Suppressor macrophage treated with lipopolysaccharide for 1 hour (primary cell): Measurements from ENCODE around the gene BEST1.
"Not testable (repeated sequence)": the region's sequence is repeated elsewhere in the genome, so short reads cannot be mapped to it uniquely, and the experiment has no call there.

Experiments
- DNase-seq, 3 donors: peaks; one replicate each; pipeline ENCODE4 v3.0.0-alpha.2; 2020 to 2022

Gene BEST1

DNA sequence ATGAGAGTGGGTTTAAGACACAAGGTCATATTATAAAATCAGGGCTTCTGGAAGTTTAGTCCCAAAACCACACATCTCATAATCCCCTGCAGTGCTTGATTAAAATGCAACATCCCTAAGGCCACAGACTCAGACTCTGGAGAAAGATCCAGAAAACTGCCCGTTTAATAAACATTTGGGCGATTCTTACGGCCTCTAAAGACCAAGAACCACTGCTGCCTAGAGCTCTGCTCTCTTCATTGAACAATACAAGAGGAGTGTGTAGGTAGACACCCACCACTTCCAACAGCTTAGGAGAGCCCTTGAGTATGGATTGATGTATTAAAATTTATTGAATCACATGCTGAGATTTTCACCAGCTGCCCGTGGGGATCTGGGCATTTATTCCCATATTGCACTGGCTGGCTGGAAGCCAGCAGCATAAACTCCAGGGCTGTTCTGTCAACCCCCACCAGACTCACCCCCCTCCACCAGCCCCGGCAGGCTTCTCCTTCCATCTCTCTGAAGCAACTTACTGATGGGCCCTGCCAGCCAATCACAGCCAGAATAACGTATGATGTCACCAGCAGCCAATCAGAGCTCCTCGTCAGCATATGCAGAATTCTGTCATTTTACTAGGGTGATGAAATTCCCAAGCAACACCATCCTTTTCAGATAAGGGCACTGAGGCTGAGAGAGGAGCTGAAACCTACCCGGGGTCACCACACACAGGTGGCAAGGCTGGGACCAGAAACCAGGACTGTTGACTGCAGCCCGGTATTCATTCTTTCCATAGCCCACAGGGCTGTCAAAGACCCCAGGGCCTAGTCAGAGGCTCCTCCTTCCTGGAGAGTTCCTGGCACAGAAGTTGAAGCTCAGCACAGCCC is 749 bp upstream of the BEST1 start:
- peak; percentile 81 to 84 (median 82) for DNase-seq

DNA sequence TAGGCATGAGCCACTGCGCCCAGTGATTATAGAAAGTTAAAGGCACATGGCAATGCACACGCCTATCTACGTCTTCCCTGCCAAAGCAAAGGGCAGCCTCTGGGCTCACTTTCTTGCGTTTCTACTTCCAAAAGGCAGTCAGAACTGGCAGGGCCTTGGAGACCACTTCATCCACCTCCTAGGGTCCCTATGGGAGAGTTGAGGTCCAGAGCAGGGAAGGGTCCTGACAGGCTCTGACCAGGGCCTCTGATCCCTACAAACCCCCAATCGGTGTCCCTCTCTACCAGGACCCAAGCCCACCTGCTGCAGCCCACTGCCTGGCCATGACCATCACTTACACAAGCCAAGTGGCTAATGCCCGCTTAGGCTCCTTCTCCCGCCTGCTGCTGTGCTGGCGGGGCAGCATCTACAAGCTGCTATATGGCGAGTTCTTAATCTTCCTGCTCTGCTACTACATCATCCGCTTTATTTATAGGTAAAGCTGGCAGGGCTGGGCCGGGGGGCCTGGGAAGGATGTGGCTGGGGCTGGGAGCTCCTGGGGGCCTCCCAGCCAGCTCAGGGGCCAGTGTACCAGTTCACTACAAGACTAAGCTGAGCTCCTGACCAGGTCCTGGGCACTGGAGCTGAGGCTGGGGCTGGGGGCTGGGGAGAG is 1.5 kb downstream of the BEST1 start:
- no peak for DNase-seq

DNA sequence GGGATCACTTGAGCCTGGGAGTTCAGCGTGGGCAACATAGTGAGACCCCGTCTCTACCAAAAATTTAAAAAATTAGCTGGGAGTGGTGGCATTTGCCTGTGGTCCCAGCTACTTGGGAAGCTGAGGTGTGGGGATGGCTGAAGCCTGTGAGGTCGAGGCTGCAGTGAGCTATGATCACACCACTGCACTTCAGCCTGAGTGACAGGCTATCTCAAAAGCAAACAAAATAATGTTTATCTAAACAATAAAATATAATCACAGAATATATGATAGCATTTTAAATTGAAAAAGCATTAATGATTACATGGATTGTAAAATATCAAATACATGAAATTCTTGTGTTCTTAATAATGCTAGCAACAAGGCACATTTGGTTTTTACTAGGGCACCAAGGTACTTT is 2.7 kb downstream of the BEST1 start:
- DNase-seq = no peak

DNA sequence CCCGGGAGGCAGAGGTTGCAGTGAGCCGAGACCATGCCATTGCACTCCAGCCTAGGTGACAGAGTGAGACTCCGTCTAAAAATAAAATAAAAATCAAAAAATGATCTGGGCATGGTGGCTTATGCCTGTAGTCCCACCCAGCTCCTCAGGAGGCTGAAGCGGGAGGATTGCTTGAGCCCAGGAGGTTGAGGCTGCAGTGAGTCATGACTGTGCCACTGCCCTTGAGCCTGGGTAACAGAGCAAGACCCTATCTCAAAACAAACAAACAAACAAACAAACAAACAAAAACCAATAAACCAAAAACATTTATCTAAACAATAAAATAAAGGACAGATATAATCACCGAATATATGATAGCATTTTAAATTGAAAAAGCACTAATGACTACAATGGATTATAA is 3.5 kb downstream of the BEST1 start:
- DNase-seq = not testable (repeated sequence)

DNA sequence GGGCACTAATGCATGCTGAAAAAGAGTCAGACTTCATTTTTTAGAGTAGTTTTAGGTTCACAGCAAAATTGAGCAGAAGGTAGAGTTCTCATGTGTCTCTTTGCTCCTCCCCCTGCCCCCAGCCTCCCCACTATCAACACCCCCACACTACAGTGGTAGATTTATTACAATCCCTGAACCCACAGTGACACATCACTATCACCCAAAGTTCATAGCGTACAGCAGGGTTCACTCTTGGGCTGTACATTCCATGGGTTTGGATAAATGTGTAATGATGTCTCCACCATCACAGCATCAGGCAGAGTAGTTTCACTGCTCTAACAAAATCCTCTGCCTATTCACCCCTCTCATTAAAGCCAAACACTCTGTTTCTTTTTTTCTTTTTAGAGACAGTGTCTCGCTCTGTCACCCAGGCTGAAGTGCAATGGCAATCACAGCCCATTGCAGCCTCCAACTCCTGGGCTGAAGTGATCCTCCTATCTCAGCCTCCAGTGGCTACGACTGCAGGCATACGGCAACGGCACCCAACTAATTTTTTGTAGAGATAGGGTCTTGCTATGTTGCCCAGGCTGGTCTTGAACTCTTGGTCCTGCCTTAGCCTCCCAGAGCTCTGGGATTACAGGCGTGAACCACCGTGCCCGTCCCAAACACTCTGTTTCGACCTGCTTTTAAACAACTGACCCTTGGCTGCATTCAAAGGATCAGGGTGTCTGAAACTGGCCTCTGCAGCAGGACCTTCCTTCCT is 4.1 kb downstream of the BEST1 start:
- peak; percentile 44 to 71 (median 56) for DNase-seq

DNA sequence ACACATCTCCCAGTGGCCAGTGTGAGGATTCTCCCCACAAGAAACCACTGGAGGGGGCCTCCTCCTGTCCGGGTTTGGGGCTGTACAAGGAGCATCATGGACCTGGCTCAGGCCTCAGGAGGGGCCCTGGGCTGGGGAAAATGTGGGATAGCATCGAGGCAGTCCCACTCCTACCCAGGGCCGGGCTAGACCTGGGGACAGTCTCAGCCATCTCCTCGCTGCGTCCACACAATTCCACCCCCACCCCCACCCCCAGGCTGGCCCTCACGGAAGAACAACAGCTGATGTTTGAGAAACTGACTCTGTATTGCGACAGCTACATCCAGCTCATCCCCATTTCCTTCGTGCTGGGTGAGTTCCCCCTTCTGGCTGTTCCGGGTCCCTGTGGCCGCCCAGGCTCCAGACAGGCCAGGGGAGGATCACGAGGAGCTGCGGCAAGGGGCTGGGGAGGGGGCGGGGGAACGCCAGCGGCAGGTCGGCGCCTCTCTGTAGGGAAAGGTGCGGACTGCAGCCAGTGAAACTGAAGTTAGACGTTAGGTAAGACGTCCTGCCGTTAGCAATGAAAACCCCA is 4.8 kb downstream of the BEST1 start:
- peak; percentile 92 to 93 (median 93) for DNase-seq

DNA sequence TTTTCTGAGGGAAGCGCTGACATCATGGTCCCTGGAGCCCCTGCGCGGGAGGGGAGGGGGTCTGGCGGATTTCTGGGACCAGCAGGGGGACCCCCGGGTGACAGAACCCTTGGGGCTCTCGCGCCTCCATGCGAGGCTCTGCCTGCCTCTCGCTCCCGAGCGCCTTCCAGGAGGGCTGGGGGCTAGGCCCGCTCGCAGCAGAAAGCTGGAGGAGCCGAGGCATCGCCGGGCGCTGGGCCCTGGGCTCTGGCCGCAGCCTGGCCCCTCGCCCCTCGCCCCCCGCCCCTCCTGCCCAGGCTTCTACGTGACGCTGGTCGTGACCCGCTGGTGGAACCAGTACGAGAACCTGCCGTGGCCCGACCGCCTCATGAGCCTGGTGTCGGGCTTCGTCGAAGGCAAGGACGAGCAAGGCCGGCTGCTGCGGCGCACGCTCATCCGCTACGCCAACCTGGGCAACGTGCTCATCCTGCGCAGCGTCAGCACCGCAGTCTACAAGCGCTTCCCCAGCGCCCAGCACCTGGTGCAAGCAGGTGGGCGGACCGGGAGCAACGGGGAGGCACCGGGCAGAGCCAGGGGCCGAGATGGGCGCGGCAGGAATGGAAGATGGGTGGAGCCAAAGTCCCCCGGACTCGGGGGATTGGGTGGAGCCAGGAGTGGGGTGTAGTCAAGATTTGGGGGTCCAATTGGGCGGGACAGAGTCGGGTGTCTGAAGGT is 5.4 kb downstream of the BEST1 start:
- DNase-seq = peak; percentile 36 to 43 (median 39)

DNA sequence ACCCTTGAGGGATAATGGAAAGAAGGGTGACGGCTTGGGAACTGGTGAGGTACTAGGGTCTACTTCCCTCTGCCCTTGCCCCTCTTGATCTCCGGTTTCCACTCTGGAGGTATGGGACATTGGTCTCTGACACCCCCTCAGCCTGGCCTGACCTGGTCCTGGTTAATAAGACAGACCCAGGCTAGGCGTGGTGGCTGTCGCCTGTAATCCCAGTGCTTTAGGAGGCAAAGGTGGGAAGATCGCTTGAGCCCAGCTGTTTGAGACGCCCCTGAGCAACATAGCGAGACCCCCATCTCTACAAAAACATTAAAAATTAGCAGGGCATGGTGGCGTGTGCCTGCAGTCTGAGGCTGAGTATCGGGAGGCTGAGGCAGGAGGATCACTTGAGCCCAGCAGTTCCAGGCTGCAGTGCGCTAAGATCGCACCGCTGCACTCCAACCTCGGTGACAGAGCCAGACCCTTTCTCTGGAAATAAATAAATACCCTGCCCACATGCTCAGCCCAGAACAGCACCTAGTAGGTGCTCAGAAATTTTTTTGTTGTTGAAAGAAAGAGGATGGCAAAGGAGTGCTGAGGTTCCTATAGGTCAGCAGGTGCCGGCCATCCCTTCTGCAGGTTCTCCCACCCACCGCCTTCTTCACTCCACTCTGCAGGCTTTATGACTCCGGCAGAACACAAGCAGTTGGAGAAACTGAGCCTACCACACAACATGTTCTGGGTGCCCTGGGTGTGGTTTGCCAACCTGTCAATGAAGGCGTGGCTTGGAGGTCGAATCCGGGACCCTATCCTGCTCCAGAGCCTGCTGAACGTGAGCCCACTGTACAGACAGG is 6.3 kb downstream of the BEST1 start:
- no peak for DNase-seq

DNA sequence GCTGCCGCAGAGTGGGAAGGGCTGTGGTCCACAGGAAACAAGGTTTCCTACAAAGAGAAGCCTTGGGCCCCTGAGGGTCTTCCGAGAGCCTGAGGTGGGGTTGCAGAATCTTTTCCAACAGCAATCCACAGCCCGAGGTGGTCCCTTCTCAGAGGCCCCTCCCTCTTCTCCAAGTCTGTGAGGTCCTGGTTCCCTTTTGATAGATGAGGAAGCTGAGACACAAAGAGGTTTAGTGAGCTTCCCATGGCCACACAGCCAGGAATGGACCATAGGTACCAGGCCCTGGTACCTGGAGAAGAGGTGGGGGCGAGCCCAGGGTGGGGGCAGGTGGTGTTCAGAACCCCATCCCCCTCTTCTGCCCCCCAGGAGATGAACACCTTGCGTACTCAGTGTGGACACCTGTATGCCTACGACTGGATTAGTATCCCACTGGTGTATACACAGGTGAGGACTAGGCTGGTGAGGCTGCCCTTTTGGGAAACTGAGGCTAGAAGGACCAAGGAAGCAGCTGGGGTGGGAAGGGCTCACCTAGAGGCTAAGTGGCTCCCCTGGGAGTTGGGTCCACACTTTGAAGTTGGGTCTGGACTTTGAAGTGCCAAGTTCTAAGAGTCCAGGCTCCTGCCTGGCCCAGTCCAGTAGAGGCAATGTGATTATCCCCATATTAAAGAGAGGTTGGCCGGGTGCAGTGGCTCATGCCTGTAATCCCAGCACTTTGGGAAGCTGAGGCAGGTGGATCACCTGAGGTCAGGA is 7.0 kb downstream of the BEST1 start:
- DNase-seq = peak in 1 of 3 donors; percentile 31

DNA sequence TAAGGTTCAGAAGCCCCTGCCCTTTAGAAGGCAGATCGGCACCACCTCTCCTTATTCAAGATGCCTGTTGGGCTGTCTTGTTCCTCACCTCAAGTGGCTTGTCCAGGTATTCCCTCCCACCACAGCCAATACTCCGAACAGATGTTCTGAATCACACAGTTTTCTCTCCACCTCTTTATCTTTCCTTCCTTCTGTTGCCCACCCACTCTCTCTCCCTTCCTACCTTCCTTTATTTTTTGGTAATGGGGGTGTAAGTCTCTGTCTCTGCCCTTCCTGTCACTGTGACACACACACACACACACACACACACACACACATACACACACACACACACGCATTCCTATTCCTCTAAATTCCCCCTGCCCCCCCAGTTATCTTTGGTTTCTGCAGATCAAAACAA is 8.4 kb downstream of the BEST1 start:
- DNase-seq = no peak

DNA sequence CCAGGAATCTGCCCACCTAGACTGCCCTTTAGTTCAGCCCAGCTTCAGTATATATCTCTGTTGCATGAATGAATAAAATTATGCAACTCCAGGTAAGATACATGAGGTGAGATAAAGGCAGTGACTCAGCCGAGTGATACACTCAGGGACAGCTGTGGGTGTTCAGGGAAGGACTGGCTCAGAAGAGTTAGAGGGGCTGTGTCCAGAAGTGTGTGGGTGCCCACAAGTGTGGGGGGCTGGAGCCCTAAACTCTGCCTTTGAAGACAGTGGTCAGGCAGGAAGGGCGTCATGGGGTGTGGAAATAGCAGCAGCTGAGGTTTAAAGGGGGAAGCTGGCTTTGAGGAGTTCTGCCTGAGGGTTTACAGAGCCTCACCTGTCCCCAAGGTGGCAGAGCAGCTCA is 9.0 kb downstream of the BEST1 start:
- DNase-seq = no peak

DNA sequence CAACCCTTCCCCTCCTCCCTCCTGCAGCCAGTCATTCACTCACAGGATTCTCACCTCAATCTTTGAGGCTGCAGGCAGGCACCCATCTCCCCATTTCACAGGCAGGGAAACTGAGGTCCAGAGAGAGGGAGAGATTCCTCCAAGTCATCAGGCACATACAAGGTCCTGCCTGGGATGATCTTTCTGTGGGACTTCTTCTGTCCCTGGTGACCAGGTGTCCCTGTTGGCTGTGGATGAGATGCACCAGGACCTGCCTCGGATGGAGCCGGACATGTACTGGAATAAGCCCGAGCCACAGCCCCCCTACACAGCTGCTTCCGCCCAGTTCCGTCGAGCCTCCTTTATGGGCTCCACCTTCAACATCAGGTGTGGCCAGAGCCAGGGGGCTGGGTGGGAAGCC is 9.5 kb downstream of the BEST1 start:
- DNase-seq = no peak

DNA sequence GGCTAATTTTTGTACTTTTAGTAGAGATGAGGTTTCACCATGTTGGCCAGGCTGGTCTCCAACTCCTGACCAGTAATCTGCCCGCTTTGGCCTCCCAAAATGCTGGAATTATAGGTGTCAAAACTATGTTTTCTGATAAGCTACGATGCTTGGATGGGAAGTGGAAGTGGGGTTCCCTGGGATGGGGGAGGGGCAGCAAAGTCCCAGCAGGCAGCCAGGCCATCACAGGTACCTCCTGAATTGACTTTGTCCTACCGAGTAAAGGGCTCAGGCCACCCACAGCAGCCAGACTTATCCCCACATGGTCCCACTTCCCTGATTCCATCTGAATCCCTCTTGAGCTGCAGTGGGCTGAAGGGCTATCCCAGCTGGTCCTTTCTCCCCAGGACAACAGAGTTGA is 10.4 kb downstream of the BEST1 start:
- DNase-seq = no peak

DNA sequence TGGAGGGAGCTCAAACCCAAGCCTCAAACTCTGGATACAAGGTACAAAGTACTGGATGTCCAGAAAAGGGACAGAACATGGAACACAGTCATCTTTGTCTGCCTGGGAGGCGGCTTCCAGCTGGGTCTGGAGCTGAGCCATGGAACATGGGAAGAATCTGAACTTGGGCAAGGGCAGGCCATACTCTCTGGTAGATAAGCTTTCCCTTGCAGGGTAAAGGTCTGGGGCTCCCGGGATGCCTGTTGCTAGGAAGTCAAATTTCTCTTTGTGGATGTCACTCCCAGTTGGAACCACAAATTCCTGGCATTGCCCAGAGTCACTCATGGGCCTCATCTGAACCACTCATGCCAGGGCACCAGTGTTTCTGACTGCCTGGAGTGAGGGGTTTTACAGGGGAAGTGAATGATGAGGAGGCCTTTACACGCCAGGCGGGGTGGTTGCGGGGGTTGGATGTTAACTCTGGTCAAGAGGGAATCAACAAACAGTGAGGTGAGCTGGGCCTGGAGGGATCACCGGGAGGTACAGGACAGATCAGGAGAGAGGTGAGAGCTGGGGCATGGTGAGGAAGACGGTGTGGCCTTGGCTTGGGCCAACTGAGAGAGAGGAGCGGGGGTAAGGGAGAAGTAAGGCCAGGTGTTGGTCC is 11.5 kb downstream of the BEST1 start:
- DNase-seq = peak; percentile 52 to 68 (median 65)

DNA sequence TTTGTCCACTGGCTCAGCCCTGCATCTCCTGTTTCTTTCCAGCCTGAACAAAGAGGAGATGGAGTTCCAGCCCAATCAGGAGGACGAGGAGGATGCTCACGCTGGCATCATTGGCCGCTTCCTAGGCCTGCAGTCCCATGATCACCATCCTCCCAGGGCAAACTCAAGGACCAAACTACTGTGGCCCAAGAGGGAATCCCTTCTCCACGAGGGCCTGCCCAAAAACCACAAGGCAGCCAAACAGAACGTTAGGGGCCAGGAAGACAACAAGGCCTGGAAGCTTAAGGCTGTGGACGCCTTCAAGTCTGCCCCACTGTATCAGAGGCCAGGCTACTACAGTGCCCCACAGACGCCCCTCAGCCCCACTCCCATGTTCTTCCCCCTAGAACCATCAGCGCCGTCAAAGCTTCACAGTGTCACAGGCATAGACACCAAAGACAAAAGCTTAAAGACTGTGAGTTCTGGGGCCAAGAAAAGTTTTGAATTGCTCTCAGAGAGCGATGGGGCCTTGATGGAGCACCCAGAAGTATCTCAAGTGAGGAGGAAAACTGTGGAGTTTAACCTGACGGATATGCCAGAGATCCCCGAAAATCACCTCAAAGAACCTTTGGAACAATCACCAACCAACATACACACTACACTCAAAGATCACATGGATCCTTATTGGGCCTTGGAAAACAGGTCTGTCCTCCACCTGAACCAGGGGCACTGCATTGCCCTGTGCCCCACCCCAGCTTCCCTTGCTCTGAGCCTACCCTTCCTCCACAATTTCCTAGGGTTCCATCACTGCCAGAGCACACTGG is 12.3 kb downstream of the BEST1 start:
- peak; percentile 32 to 60 (median 51) for DNase-seq

DNA sequence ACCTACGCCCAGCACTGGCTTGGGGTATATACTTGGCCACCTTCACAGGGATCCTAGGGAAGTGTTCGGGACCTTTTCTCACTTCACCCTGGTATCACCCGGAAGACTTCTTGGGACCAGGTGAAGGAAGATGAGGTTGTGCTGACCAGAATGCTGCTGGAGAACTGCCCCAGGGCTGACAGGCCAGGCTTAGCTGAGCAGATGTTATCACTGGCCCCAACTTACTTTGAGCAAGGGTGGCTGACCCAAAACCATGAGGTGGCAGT is 12.8 kb downstream of the BEST1 start:
- no peak for DNase-seq

DNA sequence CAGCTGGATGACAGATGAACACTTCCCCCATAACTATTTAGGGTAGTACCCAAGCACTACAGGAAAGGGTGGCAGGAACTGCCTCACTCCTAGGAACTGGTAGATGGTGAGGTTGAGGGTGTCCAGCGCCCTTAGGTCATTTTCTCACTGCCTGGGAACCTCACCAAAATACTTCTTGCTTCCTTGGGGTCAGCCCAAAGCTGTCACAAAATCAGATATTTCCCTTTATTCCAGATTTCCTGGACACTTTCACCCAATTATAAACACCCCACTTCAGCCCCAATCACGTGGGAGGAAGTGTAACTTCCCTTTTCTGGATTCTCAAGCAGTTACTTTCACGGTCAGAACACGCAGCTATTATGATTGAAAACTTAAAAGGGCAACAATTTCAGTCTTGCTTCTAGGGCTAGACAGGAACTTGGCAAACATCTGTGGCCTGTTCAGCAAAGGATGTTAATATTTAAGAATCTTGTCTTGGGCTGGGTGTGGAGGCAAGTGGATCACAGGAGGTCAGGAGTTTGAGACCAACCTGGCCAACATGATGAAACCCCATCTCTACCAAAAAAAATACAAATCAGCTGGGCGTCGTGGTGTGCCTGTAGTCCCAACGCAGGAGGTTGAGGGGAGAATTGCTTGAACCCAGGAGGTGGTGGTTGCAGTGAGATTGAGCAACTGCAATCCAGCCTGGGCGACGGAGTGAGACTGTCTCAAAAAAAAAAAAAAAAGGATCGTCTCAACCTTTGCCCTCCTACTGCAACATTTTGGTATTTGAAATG is 13.3 kb downstream of the BEST1 start:
- DNase-seq = peak; percentile 86 to 94 (median 92)

DNA sequence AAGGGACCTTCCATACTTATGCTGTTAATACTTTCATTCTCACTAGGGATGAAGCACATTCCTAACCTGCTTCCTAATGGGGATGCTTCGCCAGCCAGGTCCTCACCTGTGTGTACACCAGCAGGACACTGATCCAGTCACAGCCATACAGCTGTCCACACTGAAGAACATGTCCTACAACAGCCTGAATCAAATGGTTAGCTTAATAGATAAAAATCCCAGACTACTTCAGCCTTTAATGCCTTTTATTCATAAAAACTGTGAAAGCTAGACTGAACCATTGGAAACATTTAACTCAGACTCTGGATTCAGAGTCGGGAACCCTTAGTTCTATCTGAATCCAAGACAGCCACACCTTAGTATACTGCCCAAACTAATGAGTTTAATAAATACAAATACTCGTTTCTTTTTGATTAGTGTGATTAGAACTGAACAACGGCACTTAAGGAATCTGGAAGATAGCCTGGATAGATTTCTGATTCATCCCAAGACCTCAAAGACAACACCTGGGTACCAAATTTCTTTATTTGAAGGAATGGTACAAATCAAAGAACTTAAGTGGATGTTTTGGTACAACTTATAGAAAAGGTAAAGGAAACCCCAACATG is 14.0 kb downstream of the BEST1 start:
- peak in 1 of 3 donors; percentile 37 for DNase-seq
